Fibroblast of gingiva (primary cell): ENCODE measurements around the gene SLC26A2.

Experiments
- DNase-seq: peaks from one replicate; pipeline ENCODE4 v3.0.0-alpha.2; 2011; ENCODE audit warnings: low read depth

The SLC26A2 gene

GRCh38 chr5:149961957-149962409, 1.4 kb downstream of the SLC26A2 start:
- DNase-seq, result peak; percentile 52

- no peak for DNase-seq
These were observed 2.2 kb downstream of the SLC26A2 start for GRCh38 chr5:149962601-149963300.

- DNase-seq, result no peak
These were observed 3.2 kb downstream of the SLC26A2 start for GRCh38 chr5:149963729-149964128.

- no peak for DNase-seq
These were observed 6.4 kb downstream of the SLC26A2 start for GRCh38 chr5:149966946-149967345.

- DNase-seq, result no peak
These were observed 8.8 kb downstream of the SLC26A2 start for GRCh38 chr5:149969181-149969930.

GRCh38 chr5:149975409-149975808, 14.9 kb downstream of the SLC26A2 start:
- no peak for DNase-seq

GRCh38 chr5:149979896-149980295, 19.3 kb downstream of the SLC26A2 start:
- no peak for DNase-seq

- no peak for DNase-seq
These were observed 20.6 kb downstream of the SLC26A2 start for GRCh38 chr5:149981206-149981605.

GRCh38 chr5:149982505-149982904, 21.9 kb downstream of the SLC26A2 start:
- no peak for DNase-seq

GRCh38 chr5:149988126-149988525, 27.6 kb downstream of the SLC26A2 start:
- no peak for DNase-seq

- DNase-seq, result peak; percentile 52
These were observed 30.2 kb downstream of the SLC26A2 start for GRCh38 chr5:149990518-149991376.

GRCh38 chr5:149993471-149993870, 32.9 kb downstream of the SLC26A2 start:
- no peak for DNase-seq

- no peak for DNase-seq
These were observed 35.0 kb downstream of the SLC26A2 start for GRCh38 chr5:149995385-149996204.

GRCh38 chr5:149996205-149996890, 35.8 kb downstream of the SLC26A2 start:
- no peak for DNase-seq

- DNase-seq, result no peak
These were observed 37.7 kb downstream of the SLC26A2 start for GRCh38 chr5:149998281-149998680.

- no peak for DNase-seq
These were observed 38.8 kb downstream of the SLC26A2 start for GRCh38 chr5:149999359-149999758.

GRCh38 chr5:149999866-150000255, 39.3 kb downstream of the SLC26A2 start:
- no peak for DNase-seq

- DNase-seq, result peak; percentile 94
These were observed 39.9 kb downstream of the SLC26A2 start, which contains the start of the genes HMGXB3 and TIGD6 for GRCh38 chr5:150000256-150000989. Gene HMGXB3 (plus strand): TSS chr5:150000739. CDS start chr5:150004853, 4,114 bp downstream. Gene TIGD6 (minus strand): TSS chr5:150000654. CDS start chr5:149996348, 4,306 bp downstream.

- DNase-seq, result peak; percentile 53
These were observed 40.6 kb downstream of the SLC26A2 start for GRCh38 chr5:150000990-150001659.
